ENCODE measurements around the gene AQP12A.

Gene AQP12A

DNA sequence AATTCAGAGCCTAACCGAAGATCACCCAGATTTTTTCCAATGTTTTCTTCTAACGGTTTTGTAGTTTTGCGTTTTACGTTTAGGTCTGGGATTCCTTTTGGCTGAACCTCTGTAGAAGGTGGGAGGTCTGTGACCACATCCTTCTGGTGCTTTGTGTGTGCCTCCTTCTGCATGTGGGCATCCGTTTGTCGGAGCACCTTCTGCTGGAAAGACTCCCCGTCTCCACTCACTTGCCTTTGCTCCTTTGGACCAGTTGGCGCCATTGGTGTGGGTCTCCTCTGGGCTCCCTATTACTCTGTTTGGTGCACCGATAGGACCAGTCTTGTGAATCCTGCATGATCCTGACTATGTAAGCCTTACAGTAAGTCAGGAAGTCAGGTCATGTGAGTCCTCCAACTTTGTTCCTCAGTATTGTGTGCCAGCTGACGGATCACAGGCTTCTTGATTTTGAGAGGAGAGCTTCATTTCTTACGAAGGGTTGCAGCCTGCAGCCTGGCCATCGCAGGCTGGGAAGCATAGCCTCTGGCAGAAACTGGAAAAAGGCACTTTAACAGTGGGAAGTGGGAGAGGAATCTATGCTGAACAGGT lies 13.6 kb downstream of the AQP12A start:
- H2BK120ac ChIP-seq (ENCODE audit: low read depth, low read length), result no peak overlapping the region
- no peak for DNase-seq (ENCODE audit: low spot score)
- H2BK12ac ChIP-seq (ENCODE audit: low read length), result no peak overlapping the region
- no peaks in the 10 kb centered on the region for H3K9me3 ChIP-seq (replicated peaks in 1 of 2; ENCODE audit: control insufficient read depth in 2 of 2, insufficient read depth in 1 of 2, low read depth in 1 of 2, low read length in 2 of 2)
- no peak overlapping the region for H2BK15ac ChIP-seq (ENCODE audit: low read length)
- no peak overlapping the region for H3K4me2 ChIP-seq (ENCODE audit: insufficient read depth, low read length, poor library complexity, severe bottlenecking)
- no peaks in the 10 kb centered on the region for H3K36me3 ChIP-seq (replicated peaks in 1 of 2; ENCODE audit: control insufficient read depth in 2 of 2, insufficient read depth in 2 of 2, low read length in 2 of 2)
- no peak overlapping the region for H4K8ac ChIP-seq (ENCODE audit: low read depth, low read length)
- no peak overlapping the region for H3K23ac ChIP-seq (ENCODE audit: low read depth, low read length, poor library complexity)
- no peak overlapping the region for H3K4ac ChIP-seq (ENCODE audit: low read length)
- no peak overlapping the region for H2AFZ ChIP-seq (ENCODE audit: low read length)
- H3K14ac ChIP-seq (ENCODE audit: low read length), result no peak overlapping the region
- H3K79me1 ChIP-seq (ENCODE audit: low read depth, low read length), result no peaks in the 10 kb centered on the region
- no peaks in the 10 kb centered on the region for H3K4me1 ChIP-seq (ENCODE audit: control insufficient read depth in 2 of 2, insufficient read depth in 1 of 2, low read depth in 1 of 2, low read length in 2 of 2)
- peak overlapping the region in 1 of 2 donors; percentile 44 for H3K4me3 ChIP-seq (ENCODE audit: low read length in 2 of 2)
- H2AK5ac ChIP-seq (ENCODE audit: low read depth, low read length), result peak overlapping the region; percentile 17
- H2BK5ac ChIP-seq (ENCODE audit: low read length), result no peak overlapping the region
- peaks cover 0 to 40% (median 0%) of the 10 kb centered on the region in 3 experiments for H3K27me3 ChIP-seq (ENCODE audit: control insufficient read depth in 3 of 3, insufficient read depth in 3 of 3, low read depth in 1 of 3, low read length in 3 of 3)
- no peak overlapping the region for H3K9ac ChIP-seq (ENCODE audit: low read depth, low read length, poor library complexity)
- H3K18ac ChIP-seq (ENCODE audit: low read length), result no peak overlapping the region
- no peak overlapping the region for H4K91ac ChIP-seq (ENCODE audit: low read depth, low read length, poor library complexity)
- WGBS, 2 donors (ENCODE audit: extremely low coverage in 2 of 2, insufficient read length in 2 of 2, insufficient replicate concordance in 1 of 2), result no CpG with 5 or more reads among the region's 12 CpGs
- H3K27ac ChIP-seq (replicated peaks; ENCODE audit: low read length), result no peak overlapping the region

DNA sequence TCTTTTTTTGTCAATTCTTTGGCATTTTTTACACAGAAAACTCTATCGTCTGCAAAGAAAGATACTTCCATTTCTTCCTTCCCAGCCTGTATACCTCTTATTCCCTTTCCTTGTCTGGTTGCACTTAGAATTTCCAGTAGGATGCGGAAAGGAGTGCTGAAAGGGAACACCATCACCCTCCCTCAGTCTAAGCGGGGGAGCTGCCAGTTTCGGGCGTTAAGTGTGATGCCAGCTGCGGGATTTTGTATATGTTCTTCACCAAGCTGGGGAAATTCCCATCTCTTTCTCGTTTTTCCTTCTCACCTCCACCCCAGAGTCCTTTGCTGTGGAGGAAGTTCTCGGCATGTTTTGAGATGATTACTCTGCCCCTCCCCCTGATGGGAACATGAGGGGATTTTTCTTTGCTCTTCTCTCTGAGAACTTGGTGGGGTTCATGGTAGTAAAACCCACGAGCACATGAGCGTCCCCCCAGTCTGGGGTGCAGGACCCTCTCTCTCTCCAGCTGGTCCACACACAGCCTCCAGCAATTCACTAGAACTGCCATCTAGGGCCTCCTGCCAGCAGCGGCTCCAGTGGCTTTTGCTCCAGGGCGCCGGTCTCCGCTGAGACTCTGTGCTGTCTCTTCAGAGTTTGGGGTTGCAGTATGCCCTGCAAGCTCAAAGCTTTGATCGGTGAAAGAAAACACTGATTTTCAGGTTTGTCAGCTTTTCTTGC lies 15.5 kb downstream of the AQP12A start:
- Histone ChIP-seq H3K4me1 (ENCODE audit: control insufficient read depth in 2 of 2, insufficient read depth in 1 of 2, low read depth in 1 of 2, low read length in 2 of 2) (no peaks in the 10 kb centered on the region), H3K18ac (ENCODE audit: low read length) (no peak overlapping the region), H3K27me3 (ENCODE audit: control insufficient read depth in 3 of 3, insufficient read depth in 3 of 3, low read depth in 1 of 3, low read length in 3 of 3) (peaks cover 0 to 43% (median 0%) of the 10 kb centered on the region in 3 experiments), H2BK12ac (ENCODE audit: low read length) (no peak overlapping the region), H3K27ac (replicated peaks; ENCODE audit: low read length) (no peak overlapping the region), H2BK5ac (ENCODE audit: low read length) (no peak overlapping the region), H3K4ac (ENCODE audit: low read length) (no peak overlapping the region), H3K9ac (ENCODE audit: low read depth, low read length, poor library complexity) (no peak overlapping the region), H3K79me1 (ENCODE audit: low read depth, low read length) (no peaks in the 10 kb centered on the region), H3K14ac (ENCODE audit: low read length) (no peak overlapping the region), H2BK120ac (ENCODE audit: low read depth, low read length) (no peak overlapping the region), H3K23ac (ENCODE audit: low read depth, low read length, poor library complexity) (no peak overlapping the region), H3K4me2 (ENCODE audit: insufficient read depth, low read length, poor library complexity, severe bottlenecking) (no peak overlapping the region), H4K8ac (ENCODE audit: low read depth, low read length) (no peak overlapping the region), H2BK15ac (ENCODE audit: low read length) (no peak overlapping the region), H3K4me3 (ENCODE audit: low read length in 2 of 2) (no peak overlapping the region), H3K9me3 (replicated peaks in 1 of 2; ENCODE audit: control insufficient read depth in 2 of 2, insufficient read depth in 1 of 2, low read depth in 1 of 2, low read length in 2 of 2) (no peaks in the 10 kb centered on the region), H4K91ac (ENCODE audit: low read depth, low read length, poor library complexity) (no peak overlapping the region), H2AFZ (ENCODE audit: low read length) (no peak overlapping the region), H3K36me3 (replicated peaks in 1 of 2; ENCODE audit: control insufficient read depth in 2 of 2, insufficient read depth in 2 of 2, low read length in 2 of 2) (no peaks in the 10 kb centered on the region), H2AK5ac (ENCODE audit: low read depth, low read length) (no peak overlapping the region)
- DNase-seq (ENCODE audit: low spot score), result no peak
- no CpG with 5 or more reads among the region's 15 CpGs for WGBS, 2 donors (ENCODE audit: extremely low coverage in 2 of 2, insufficient read length in 2 of 2, insufficient replicate concordance in 1 of 2)

DNA sequence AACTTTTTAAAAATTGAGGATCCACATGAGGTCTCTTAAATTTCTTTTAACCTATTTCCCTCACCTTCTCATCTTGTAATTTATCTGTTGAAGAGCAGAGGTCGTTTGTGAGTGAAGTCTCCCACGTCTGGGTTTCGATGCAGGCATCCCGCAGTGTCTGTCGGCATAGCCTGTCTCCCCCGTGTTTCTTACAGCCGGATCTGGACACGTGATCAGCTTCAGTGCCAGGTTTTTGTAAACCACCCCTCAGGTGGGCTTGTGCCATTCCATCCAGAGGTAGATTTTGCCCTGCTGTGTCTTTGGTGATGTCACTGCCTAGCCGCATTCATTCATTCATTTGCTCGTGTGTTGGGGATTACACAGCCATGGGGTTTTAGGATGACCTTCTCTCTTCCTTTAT lies 16.2 kb downstream of the AQP12A start:
- Histone ChIP-seq H2BK5ac (ENCODE audit: low read length) (no peak overlapping the region), H3K4ac (ENCODE audit: low read length) (no peak overlapping the region), H3K9ac (ENCODE audit: low read depth, low read length, poor library complexity) (no peak overlapping the region), H3K27me3 (ENCODE audit: control insufficient read depth in 3 of 3, insufficient read depth in 3 of 3, low read depth in 1 of 3, low read length in 3 of 3) (peaks cover 0 to 37% (median 0%) of the 10 kb centered on the region in 3 experiments), H2BK15ac (ENCODE audit: low read length) (no peak overlapping the region), H3K18ac (ENCODE audit: low read length) (no peak overlapping the region), H3K4me3 (ENCODE audit: low read length in 2 of 2) (no peak overlapping the region), H2BK12ac (ENCODE audit: low read length) (no peak overlapping the region), H3K36me3 (replicated peaks in 1 of 2; ENCODE audit: control insufficient read depth in 2 of 2, insufficient read depth in 2 of 2, low read length in 2 of 2) (no peaks in the 10 kb centered on the region), H2AK5ac (ENCODE audit: low read depth, low read length) (no peak overlapping the region), H4K91ac (ENCODE audit: low read depth, low read length, poor library complexity) (no peak overlapping the region), H3K79me1 (ENCODE audit: low read depth, low read length) (no peaks in the 10 kb centered on the region), H3K9me3 (replicated peaks in 1 of 2; ENCODE audit: control insufficient read depth in 2 of 2, insufficient read depth in 1 of 2, low read depth in 1 of 2, low read length in 2 of 2) (no peaks in the 10 kb centered on the region), H2AFZ (ENCODE audit: low read length) (no peak overlapping the region), H4K8ac (ENCODE audit: low read depth, low read length) (no peak overlapping the region), H3K14ac (ENCODE audit: low read length) (no peak overlapping the region), H3K23ac (ENCODE audit: low read depth, low read length, poor library complexity) (no peak overlapping the region), H3K4me2 (ENCODE audit: insufficient read depth, low read length, poor library complexity, severe bottlenecking) (no peak overlapping the region), H2BK120ac (ENCODE audit: low read depth, low read length) (no peak overlapping the region), H3K27ac (replicated peaks; ENCODE audit: low read length) (no peak overlapping the region), H3K4me1 (ENCODE audit: control insufficient read depth in 2 of 2, insufficient read depth in 1 of 2, low read depth in 1 of 2, low read length in 2 of 2) (no peaks in the 10 kb centered on the region)
- no peak for DNase-seq (ENCODE audit: low spot score)
- no CpG with 5 or more reads among the region's 10 CpGs for WGBS, 2 donors (ENCODE audit: extremely low coverage in 2 of 2, insufficient read length in 2 of 2, insufficient replicate concordance in 1 of 2)

DNA sequence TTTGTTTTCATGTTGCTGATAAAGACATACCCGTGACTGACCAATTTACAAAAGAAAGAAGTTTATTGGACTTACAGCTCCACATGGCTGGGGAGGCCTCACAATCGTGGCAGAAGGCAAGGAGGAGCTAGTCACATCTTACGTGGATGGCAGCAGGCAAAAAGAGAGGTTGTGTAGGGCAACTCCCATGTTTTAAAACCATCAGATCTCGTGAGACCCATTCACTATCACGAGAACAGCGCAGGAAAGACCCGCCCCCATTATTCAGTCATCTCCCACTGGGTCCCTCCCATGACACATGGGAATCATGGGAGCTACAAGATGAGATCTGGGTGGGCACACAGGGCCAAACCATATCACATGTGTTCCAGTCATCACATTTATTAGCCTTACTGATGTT lies 16.8 kb downstream of the AQP12A start:
- H3K27me3 ChIP-seq (ENCODE audit: control insufficient read depth in 3 of 3, insufficient read depth in 3 of 3, low read depth in 1 of 3, low read length in 3 of 3), result peaks cover 0 to 31% (median 0%) of the 10 kb centered on the region in 3 experiments
- no peaks in the 10 kb centered on the region for H3K4me1 ChIP-seq (ENCODE audit: control insufficient read depth in 2 of 2, insufficient read depth in 1 of 2, low read depth in 1 of 2, low read length in 2 of 2)
- no peak overlapping the region for H4K91ac ChIP-seq (ENCODE audit: low read depth, low read length, poor library complexity)
- no peak overlapping the region for H3K4me2 ChIP-seq (ENCODE audit: insufficient read depth, low read length, poor library complexity, severe bottlenecking)
- no peaks in the 10 kb centered on the region for H3K79me1 ChIP-seq (ENCODE audit: low read depth, low read length)
- H3K9ac ChIP-seq (ENCODE audit: low read depth, low read length, poor library complexity), result no peak overlapping the region
- no peaks in the 10 kb centered on the region for H3K36me3 ChIP-seq (replicated peaks in 1 of 2; ENCODE audit: control insufficient read depth in 2 of 2, insufficient read depth in 2 of 2, low read length in 2 of 2)
- H2BK12ac ChIP-seq (ENCODE audit: low read length), result no peak overlapping the region
- no peak overlapping the region for H3K4ac ChIP-seq (ENCODE audit: low read length)
- DNase-seq (ENCODE audit: low spot score), result no peak
- H4K8ac ChIP-seq (ENCODE audit: low read depth, low read length), result no peak overlapping the region
- H2BK120ac ChIP-seq (ENCODE audit: low read depth, low read length), result no peak overlapping the region
- H2BK15ac ChIP-seq (ENCODE audit: low read length), result no peak overlapping the region
- no peak overlapping the region for H2AFZ ChIP-seq (ENCODE audit: low read length)
- H3K18ac ChIP-seq (ENCODE audit: low read length), result no peak overlapping the region
- WGBS, 2 donors (ENCODE audit: extremely low coverage in 2 of 2, insufficient read length in 2 of 2, insufficient replicate concordance in 1 of 2), result no CpG with 5 or more reads among the region's 7 CpGs
- no peak overlapping the region for H3K27ac ChIP-seq (replicated peaks; ENCODE audit: low read length)
- H2AK5ac ChIP-seq (ENCODE audit: low read depth, low read length), result no peak overlapping the region
- H3K4me3 ChIP-seq (ENCODE audit: low read length in 2 of 2), result no peak overlapping the region
- H3K23ac ChIP-seq (ENCODE audit: low read depth, low read length, poor library complexity), result no peak overlapping the region
- no peaks in the 10 kb centered on the region for H3K9me3 ChIP-seq (replicated peaks in 1 of 2; ENCODE audit: control insufficient read depth in 2 of 2, insufficient read depth in 1 of 2, low read depth in 1 of 2, low read length in 2 of 2)
- H3K14ac ChIP-seq (ENCODE audit: low read length), result no peak overlapping the region
- H2BK5ac ChIP-seq (ENCODE audit: low read length), result no peak overlapping the region
